GM12873 (cell line): ENCODE measurements around the gene PRR12.

ENCODE experiments used
- TF ChIP-seq, protein P1 (sequence below): IDR thresholded peaks from 2 replicates; pipeline ENCODE4 v1.5.1; 2012; ENCODE audit warnings: low read depth, mild to moderate bottlenecking, moderate library complexity, low read length, control low read depth; ENCODE audit not compliant: insufficient read depth; ENCODE audit errors: missing control alignments

PRR12 gene

DNA sequence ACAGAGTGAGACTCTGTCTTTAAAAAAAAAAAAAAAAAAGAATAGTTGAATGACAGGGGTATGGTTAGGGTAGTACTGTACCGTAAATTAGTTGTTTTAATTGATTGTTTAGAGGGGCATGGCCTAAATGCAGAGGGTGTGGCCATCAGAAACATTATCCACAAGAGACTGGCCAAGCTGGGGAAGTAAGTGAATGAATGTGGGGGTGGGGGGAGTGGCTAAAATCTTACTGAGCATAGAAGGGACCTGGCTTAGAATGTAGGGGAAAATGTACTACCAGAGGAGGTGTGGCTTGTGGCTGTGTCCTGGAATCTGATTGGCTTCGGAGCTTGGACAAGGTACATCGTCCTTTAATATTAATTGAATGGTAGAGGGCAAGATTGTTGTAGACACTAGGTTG is 78.5 kb downstream of the PRR12 start:
- TF ChIP-seq, protein P1, sequence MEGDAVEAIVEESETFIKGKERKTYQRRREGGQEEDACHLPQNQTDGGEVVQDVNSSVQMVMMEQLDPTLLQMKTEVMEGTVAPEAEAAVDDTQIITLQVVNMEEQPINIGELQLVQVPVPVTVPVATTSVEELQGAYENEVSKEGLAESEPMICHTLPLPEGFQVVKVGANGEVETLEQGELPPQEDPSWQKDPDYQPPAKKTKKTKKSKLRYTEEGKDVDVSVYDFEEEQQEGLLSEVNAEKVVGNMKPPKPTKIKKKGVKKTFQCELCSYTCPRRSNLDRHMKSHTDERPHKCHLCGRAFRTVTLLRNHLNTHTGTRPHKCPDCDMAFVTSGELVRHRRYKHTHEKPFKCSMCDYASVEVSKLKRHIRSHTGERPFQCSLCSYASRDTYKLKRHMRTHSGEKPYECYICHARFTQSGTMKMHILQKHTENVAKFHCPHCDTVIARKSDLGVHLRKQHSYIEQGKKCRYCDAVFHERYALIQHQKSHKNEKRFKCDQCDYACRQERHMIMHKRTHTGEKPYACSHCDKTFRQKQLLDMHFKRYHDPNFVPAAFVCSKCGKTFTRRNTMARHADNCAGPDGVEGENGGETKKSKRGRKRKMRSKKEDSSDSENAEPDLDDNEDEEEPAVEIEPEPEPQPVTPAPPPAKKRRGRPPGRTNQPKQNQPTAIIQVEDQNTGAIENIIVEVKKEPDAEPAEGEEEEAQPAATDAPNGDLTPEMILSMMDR = no peak

DNA sequence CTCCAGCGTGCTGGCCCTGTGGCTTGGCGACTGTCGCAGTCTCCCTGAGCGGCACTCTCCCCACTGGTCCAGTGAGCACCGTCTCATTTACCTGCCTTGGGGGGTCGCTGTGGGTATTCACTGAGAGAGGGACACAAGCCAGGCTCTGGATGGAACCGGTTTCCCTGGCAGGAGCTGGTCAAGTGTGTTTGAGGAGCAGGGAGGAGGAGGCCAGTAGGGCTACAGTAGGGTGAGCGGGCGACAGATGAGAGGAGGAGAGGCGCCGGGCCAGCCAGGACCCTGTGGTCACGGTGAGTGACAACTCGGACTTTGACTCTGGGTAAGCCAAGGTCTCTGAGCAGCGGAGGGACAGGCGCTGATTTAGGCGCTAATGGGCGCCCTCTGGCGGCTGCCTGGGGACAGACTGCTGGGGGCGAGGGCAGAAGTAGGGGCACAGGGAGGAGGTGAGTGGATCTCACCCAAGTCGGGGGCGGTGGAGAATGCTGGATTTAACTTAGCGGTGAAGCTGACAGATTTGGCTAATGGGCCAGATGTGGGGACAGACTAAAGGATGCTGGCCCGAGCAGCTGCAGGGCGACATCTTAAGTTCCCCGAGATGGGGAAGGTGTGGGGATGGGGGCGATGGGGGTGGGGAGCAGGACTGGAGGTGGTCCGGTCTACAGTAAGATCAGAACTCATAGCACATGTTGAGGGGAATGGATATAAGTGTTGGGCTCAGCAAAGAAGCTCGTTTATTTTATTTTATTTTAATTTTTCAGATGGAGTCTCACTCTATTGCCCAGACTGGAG is 81.3 kb downstream of the PRR12 start:
- TF ChIP-seq, protein P1 = peak; percentile 98
